Measurements from ENCODE around the gene PAXIP1.

DNA sequence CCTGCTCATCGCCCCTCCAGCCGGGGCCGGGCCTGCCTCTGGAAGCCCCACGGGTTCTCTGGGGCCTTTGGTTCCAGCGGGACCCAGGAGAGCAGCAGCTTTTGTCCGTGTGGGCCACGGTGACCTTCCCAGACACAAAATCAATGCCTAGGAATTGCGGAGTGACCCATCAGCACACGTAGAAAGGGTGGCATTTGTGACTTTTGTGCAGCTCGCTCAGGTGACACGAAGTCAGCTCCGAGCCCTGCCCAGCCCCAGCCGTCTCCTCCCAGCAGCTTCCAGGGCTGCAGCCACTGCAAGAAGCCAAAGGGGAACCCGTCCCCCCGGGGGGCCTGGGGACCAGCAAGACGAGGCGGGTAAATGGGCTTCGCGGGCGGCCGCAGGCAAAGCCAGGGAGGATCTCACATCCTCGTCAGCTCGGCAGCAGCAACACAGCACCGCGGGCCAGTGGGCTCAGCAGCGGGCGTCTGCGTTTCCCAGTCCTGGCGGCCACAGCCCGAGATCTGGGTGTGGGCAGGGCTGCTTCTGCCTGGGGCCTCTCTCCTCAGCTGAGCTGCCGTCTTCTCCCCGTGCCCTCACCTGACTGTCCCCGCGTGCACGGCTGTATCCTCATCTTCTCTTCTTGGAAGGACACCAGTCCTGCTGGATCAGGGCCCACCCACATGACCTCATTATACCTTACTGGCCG lies 88.5 kb downstream of the PAXIP1 start:
- no peak for TF ChIP-seq GATA2 (IDR thresholded peaks at IDR 0.05; ENCODE audit: low read depth, low read length)
- no peak for TF ChIP-seq GATA3 (IDR thresholded peaks at IDR 0.05; ENCODE audit: low read depth, low read length)
